GM23338 (cell line): ENCODE measurements around the gene RASGRP1. TPM values are rescaled to one million over a fixed set of nuclear protein-coding genes. Genes with fewer than 3 reads are reported as not detected.

ENCODE experiments used
- ATAC-seq: fragments of 200-7000 bp; cut with Tn5 transposase; 3 replicates; pipeline ENCODE4 v1.9.1; 2020
- DNase-seq: peaks from one replicate; pipeline ENCODE4 v3.0.0-alpha.2; 2015; ENCODE audit warnings: low spot score
- H2AFZ ChIP-seq: fragments of 200-600 bp; sonication (generic); 2 replicates; pipeline ENCODE4 v1.8.0; 2016; ENCODE audit warnings: antibody characterized with exemption, mild to moderate bottlenecking, moderate library complexity
- H3F3A ChIP-seq: fragments of 200-600 bp; sonication (generic); replicated peaks from 2 replicates; pipeline ENCODE4 v1.8.0; 2017; ENCODE audit warnings: antibody characterized with exemption, mixed run types, low read depth
- H3K27ac ChIP-seq: fragments of 200-600 bp; sonication (generic); 2 replicates; pipeline ENCODE4 v1.6.1; 2016; ENCODE audit warnings: low read depth
- H3K27me3 ChIP-seq: fragments of 200-600 bp; sonication (generic); 2 replicates; pipeline ENCODE4 v1.8.0; 2016; ENCODE audit warnings: mild to moderate bottlenecking, mixed run types, moderate library complexity; ENCODE audit not compliant: insufficient read depth
- H3K36me3 ChIP-seq: fragments of 200-600 bp; sonication (generic); 2 replicates; pipeline ENCODE4 v1.8.0; 2016; ENCODE audit warnings: mild to moderate bottlenecking; ENCODE audit not compliant: insufficient read depth
- H3K4me1 ChIP-seq: fragments of 200-600 bp; sonication (generic); 2 replicates; pipeline ENCODE4 v1.8.0; 2016; ENCODE audit warnings: mild to moderate bottlenecking, moderate library complexity; ENCODE audit not compliant: insufficient read depth
- H3K4me2 ChIP-seq: fragments of 200-600 bp; sonication (generic); 2 replicates; pipeline ENCODE4 v1.7.1; 2017; ENCODE audit warnings: mixed run types
- H3K4me3 ChIP-seq: fragments of 200-600 bp; sonication (generic); 2 replicates; pipeline ENCODE4 v1.6.1; 2016; ENCODE audit warnings: mixed run types
- H3K79me2 ChIP-seq: fragments of 200-600 bp; sonication (generic); replicated peaks from 2 replicates; pipeline ENCODE4 v1.8.0; 2017; ENCODE audit warnings: mild to moderate bottlenecking; ENCODE audit not compliant: insufficient read depth
- H3K9me2 ChIP-seq: fragments of 200-600 bp; sonication (generic); 2 replicates; pipeline ENCODE4 v1.8.0; 2017; ENCODE audit not compliant: insufficient read depth
- H4K20me1 ChIP-seq: fragments of 200-600 bp; sonication (generic); replicated peaks from 2 replicates; pipeline ENCODE4 v1.8.0; 2017; ENCODE audit warnings: mild to moderate bottlenecking; ENCODE audit not compliant: insufficient read depth
- H3K27ac Mint-ChIP-seq: 2 replicates; pipeline ENCODE4 v1.8.0; 2020; ENCODE audit warnings: inconsistent platforms, mild to moderate bottlenecking, moderate library complexity, mixed read lengths
- H3K27me3 Mint-ChIP-seq: 3 replicates; pipeline ENCODE4 v1.8.0; 2022; ENCODE audit warnings: low read depth, mild to moderate bottlenecking, moderate library complexity, mixed read lengths, inconsistent platforms; ENCODE audit not compliant: insufficient read depth, poor library complexity
- H3K36me3 Mint-ChIP-seq: 3 replicates; pipeline ENCODE4 v1.8.0; 2021; ENCODE audit warnings: low read depth, mild to moderate bottlenecking, inconsistent platforms, moderate library complexity, mixed read lengths
- H3K4me1 Mint-ChIP-seq: 3 replicates; pipeline ENCODE4 v1.8.0; 2020; ENCODE audit warnings: mild to moderate bottlenecking, inconsistent platforms, mixed read lengths
- H3K4me3 Mint-ChIP-seq: 3 replicates; pipeline ENCODE4 v1.8.0; 2021; ENCODE audit warnings: moderate library complexity, mild to moderate bottlenecking, inconsistent platforms, mixed read lengths
- H3K9me3 Mint-ChIP-seq: 3 replicates; pipeline ENCODE4 v1.8.0; 2020; ENCODE audit warnings: moderate library complexity, mild to moderate bottlenecking, inconsistent platforms, mixed read lengths
- CREB1 ChIP-seq: fragments of 250-450 bp; sonication (Bioruptor Pico); IDR thresholded peaks from 2 replicates; pipeline ENCODE4 v1.5.0; 2020; ENCODE audit warnings: low read depth, mild to moderate bottlenecking, moderate library complexity
- CTCF ChIP-seq, 2 experiments: fragments of 200-600 bp in 1 of 2; sonication (generic) in 1 of 2; conservative IDR thresholded peaks; 2 replicates each; pipeline versions ENCODE4 v1.5.1 to v1.6.1; 2016 to 2017; ENCODE audit warnings: antibody characterized with exemption in 2 of 2, low read depth in 2 of 2, mild to moderate bottlenecking in 2 of 2, moderate library complexity in 1 of 2
- EZH2 ChIP-seq: fragments of 200-600 bp; sonication (generic); IDR thresholded peaks from one replicate; pipeline ENCODE4 v1.8.0; 2017; ENCODE audit warnings: antibody characterized with exemption, mild to moderate bottlenecking, low read depth; ENCODE audit not compliant: unreplicated experiment
- EZH2phosphoT487 ChIP-seq: fragments of 200-600 bp; sonication (generic); IDR thresholded peaks from one replicate; pipeline ENCODE4 v1.8.1; 2018; ENCODE audit warnings: antibody characterized with exemption; ENCODE audit not compliant: unreplicated experiment
- JUNB ChIP-seq: IDR thresholded peaks from one replicate; pipeline ENCODE4 v1.6.1; 2016; ENCODE audit warnings: antibody characterized with exemption; ENCODE audit not compliant: unreplicated experiment
- NANOG ChIP-seq: IDR thresholded peaks from 2 replicates; pipeline ENCODE4 v1.6.1; 2016; ENCODE audit warnings: antibody characterized with exemption, borderline replicate concordance
- POLR2AphosphoS5 ChIP-seq: IDR thresholded peaks from 2 replicates; pipeline ENCODE4 v1.6.1; 2016; ENCODE audit warnings: antibody characterized with exemption, low read depth
- REST ChIP-seq: IDR thresholded peaks from one replicate; pipeline ENCODE4 v1.6.1; 2018; ENCODE audit warnings: antibody characterized with exemption; ENCODE audit not compliant: unreplicated experiment
- STAT1 ChIP-seq: IDR thresholded peaks from one replicate; pipeline ENCODE4 v1.6.1; 2016; ENCODE audit warnings: antibody characterized with exemption; ENCODE audit not compliant: unreplicated experiment
- ZNF114 ChIP-seq: fragments of 250-450 bp; sonication (Bioruptor Pico); IDR thresholded peaks from 2 replicates; pipeline ENCODE4 v1.5.0; 2020; ENCODE audit warnings: mild to moderate bottlenecking, moderate library complexity
- ZNF331 ChIP-seq: fragments of 250-450 bp; sonication (Bioruptor Pico); IDR thresholded peaks from 2 replicates; pipeline ENCODE4 v1.5.0; 2020; ENCODE audit warnings: low read depth, mild to moderate bottlenecking, moderate library complexity
- polyA plus RNA-seq: library from polyadenylated mRNA; unstranded; fragments of >200 nt; fragmentation: Nextera tagmentation; extraction: Ambion mirVana; gene quantifications from 2 replicates; pipeline ENCODE4 v1.2.1, GENCODE V29; 2016
- total RNA-seq: library from RNA; depleted of rRNA; stranded (reverse); fragments of >200 nt; shearing (Covaris generic); gene quantifications from 2 replicates; pipeline ENCODE4 v1.2.3, GENCODE V29; 2014

RASGRP1 gene
- total and polyA plus RNA-seq, 2 experiments from 2014 or later, result 1.1 to 1.2 TPM

GRCh38 chr15:38481113-38481512 lies 83.5 kb downstream of the RASGRP1 start:
- Histone ChIP-seq H3K27me3 (no peaks in the 10 kb centered on the region), H3K4me2 (no peak overlapping the region), H3K79me2 (no peaks in the 10 kb centered on the region), H3K4me1 (no peaks in the 10 kb centered on the region), H3K4me3 (no peak overlapping the region), H2AFZ (no peak overlapping the region), H3K9me2 (no peaks in the 10 kb centered on the region), H4K20me1 (no peaks in the 10 kb centered on the region; the same call in 1 of the 2 replicates), H3K27ac (no peak overlapping the region), H3K36me3 (peaks cover 4% of the 10 kb centered on the region; the same call in 1 of the 2 replicates), H3F3A (no peaks in the 10 kb centered on the region)
- TF ChIP-seq ZNF331 (CRISPR knock-in tag) (no peak), NANOG (no peak), POLR2AphosphoS5 (no peak), JUNB (no peak), ZNF114 (no peak), REST (no peak), EZH2phosphoT487 (no peak), STAT1 (no peak), CTCF (conservative IDR thresholded peaks at IDR 0.05; ENCODE audit: low read depth in 2 of 2) (no peak)
- H3K36me3 Mint-ChIP-seq, result peaks cover 18% of the 10 kb centered on the region; the same call in 2 of the 3 replicates
- no peak overlapping the region for H3K4me3 Mint-ChIP-seq
- no peak for DNase-seq
- ATAC-seq, result no peak
- H3K9me3 Mint-ChIP-seq, result no peaks in the 10 kb centered on the region
- peaks cover 1% of the 10 kb centered on the region for H3K27me3 Mint-ChIP-seq
- no peaks in the 10 kb centered on the region for H3K4me1 Mint-ChIP-seq
- no peak overlapping the region for H3K27ac Mint-ChIP-seq

- Mint-ChIP-seq H3K27ac (no peak overlapping the region), H3K36me3 (peaks cover 29% of the 10 kb centered on the region), H3K4me3 (no peak overlapping the region), H3K27me3 (peaks cover 3% of the 10 kb centered on the region), H3K4me1 (no peaks in the 10 kb centered on the region), H3K9me3 (no peaks in the 10 kb centered on the region)
- no peaks in the 10 kb centered on the region for H3K79me2 ChIP-seq
- H3F3A ChIP-seq, result no peaks in the 10 kb centered on the region
- H3K27me3 ChIP-seq, result no peaks in the 10 kb centered on the region
- no peaks in the 10 kb centered on the region for H3K9me2 ChIP-seq
- H3K36me3 ChIP-seq, result peaks cover 4% of the 10 kb centered on the region; the same call in 1 of the 2 replicates
- ATAC-seq, result no peak
- no peaks in the 10 kb centered on the region for H3K4me1 ChIP-seq
- H4K20me1 ChIP-seq, result no peaks in the 10 kb centered on the region; the same call in 1 of the 2 replicates
- no peak for DNase-seq
- no peak overlapping the region for H3K27ac ChIP-seq
- H2AFZ ChIP-seq, result no peak overlapping the region
- no peak overlapping the region for H3K4me2 ChIP-seq
- H3K4me3 ChIP-seq, result no peak overlapping the region
- TF ChIP-seq STAT1 (no peak), CREB1 (no peak), JUNB (no peak), EZH2phosphoT487 (no peak), REST (no peak), CTCF (conservative IDR thresholded peaks at IDR 0.05; ENCODE audit: low read depth in 2 of 2) (no peak), ZNF114 (no peak), EZH2 (no peak), POLR2AphosphoS5 (no peak), NANOG (no peak)
Measured at GRCh38 chr15:38479756-38480155, 84.9 kb downstream of the RASGRP1 start.
